Activated CD4-positive, alpha-beta T cell treated with anti-CD3 and anti-CD28 coated beads, Interleukin-2, amount 50 U/mL, for 1 hour (primary cell): Measurements from ENCODE around the gene KIF5C.

ENCODE experiments used
- DNase-seq: peaks from one replicate; pipeline ENCODE4 v3.0.0-alpha.2; 2020

The KIF5C gene

GRCh38 chr2:148888003-148888501 lies 13.0 kb downstream of the KIF5C start:
- DNase-seq = no peak

GRCh38 chr2:148888986-148889385 lies 14.0 kb downstream of the KIF5C start:
- no peak for DNase-seq

GRCh38 chr2:148893906-148894305 lies 18.9 kb downstream of the KIF5C start:
- DNase-seq = no peak

- DNase-seq = no peak
Observed at GRCh38 chr2:148896136-148896535, 21.1 kb downstream of the KIF5C start.

GRCh38 chr2:148899638-148900318 lies 24.8 kb downstream of the KIF5C start:
- no peak for DNase-seq

- DNase-seq = no peak
Observed at GRCh38 chr2:148900350-148900837, 25.4 kb downstream of the KIF5C start.

- DNase-seq = no peak
Observed at GRCh38 chr2:148901142-148901541, 26.1 kb downstream of the KIF5C start.

- DNase-seq = no peak
Observed at GRCh38 chr2:148902798-148903197, 27.8 kb downstream of the KIF5C start.

GRCh38 chr2:148903294-148903693 lies 28.3 kb downstream of the KIF5C start:
- DNase-seq = no peak

- DNase-seq = no peak
Observed at GRCh38 chr2:148903979-148904378, 29.0 kb downstream of the KIF5C start.

GRCh38 chr2:148906124-148906523 lies 31.1 kb downstream of the KIF5C start:
- DNase-seq = no peak

- DNase-seq = no peak
Observed at GRCh38 chr2:148907085-148907785, 32.2 kb downstream of the KIF5C start.

GRCh38 chr2:148909114-148909513 lies 34.1 kb downstream of the KIF5C start:
- no peak for DNase-seq

GRCh38 chr2:148913061-148913460 lies 38.0 kb downstream of the KIF5C start:
- no peak for DNase-seq

GRCh38 chr2:148913492-148913891 lies 38.5 kb downstream of the KIF5C start:
- no peak for DNase-seq

- no peak for DNase-seq
Observed at GRCh38 chr2:148914463-148914862, 39.4 kb downstream of the KIF5C start.

GRCh38 chr2:148917431-148917830 lies 42.4 kb downstream of the KIF5C start:
- no peak for DNase-seq

GRCh38 chr2:148918554-148918953 lies 43.5 kb downstream of the KIF5C start:
- DNase-seq = no peak

GRCh38 chr2:148920559-148920958 lies 45.5 kb downstream of the KIF5C start:
- DNase-seq = no peak

GRCh38 chr2:148922062-148922461 lies 47.0 kb downstream of the KIF5C start:
- DNase-seq = no peak

GRCh38 chr2:148922776-148923475 lies 47.9 kb downstream of the KIF5C start:
- DNase-seq = no peak

GRCh38 chr2:148924514-148925178 lies 49.6 kb downstream of the KIF5C start:
- DNase-seq = no peak
